Mesothelial cell of epicardium (in vitro differentiated cells): ENCODE data around the gene MYCBP. TPM values are rescaled to one million over a fixed set of nuclear protein-coding genes. Genes with fewer than 3 reads are reported as not detected.

Experiments
- DNase-seq, 2 experiments: peaks; one replicate each; pipeline ENCODE4 v3.0.0; 2021; ENCODE audit warnings: low spot score in 2 of 2; ENCODE audit not compliant: unreplicated experiment in 2 of 2
- H3K27ac Mint-ChIP-seq: 2 replicates; pipeline ENCODE4 v1.8.0; 2021; ENCODE audit warnings: mixed read lengths
- H3K27me3 Mint-ChIP-seq: 2 replicates; pipeline ENCODE4 v1.8.0; 2021; ENCODE audit warnings: low read depth, mixed read lengths
- H3K36me3 Mint-ChIP-seq: 2 replicates; pipeline ENCODE4 v1.8.0; 2021; ENCODE audit warnings: mixed read lengths
- H3K4me1 Mint-ChIP-seq: 2 replicates; pipeline ENCODE4 v1.8.0; 2021; ENCODE audit warnings: mixed read lengths
- H3K4me3 Mint-ChIP-seq: 2 replicates; pipeline ENCODE4 v1.8.0; 2021; ENCODE audit warnings: mild to moderate bottlenecking, moderate library complexity, mixed read lengths
- H3K9me3 Mint-ChIP-seq: 2 replicates; pipeline ENCODE4 v1.8.0; 2021; ENCODE audit warnings: mixed read lengths
- CTCF ChIP-seq: fragments of 200-600 bp; sonication (generic); IDR thresholded peaks from one replicate; pipeline ENCODE4 v1.5.0; 2021; ENCODE audit warnings: antibody characterized with exemption; ENCODE audit not compliant: unreplicated experiment
- total RNA-seq: library from RNA; stranded (reverse); gene quantifications from 3 replicates; pipeline ENCODE4 v1.2.1, GENCODE V29; 2021

The MYCBP gene
- total RNA-seq, 1 donor from 2014 or later, result 12.2 TPM

- no peaks in the 10 kb centered on the region for H3K36me3 Mint-ChIP-seq
- H3K9me3 Mint-ChIP-seq, result no peaks in the 10 kb centered on the region
- no peak for DNase-seq
- TF ChIP-seq CTCF, result no peak
- no peak overlapping the region for H3K27ac Mint-ChIP-seq
- no peak overlapping the region for H3K4me3 Mint-ChIP-seq
- peaks cover 2% of the 10 kb centered on the region for H3K4me1 Mint-ChIP-seq
- no peaks in the 10 kb centered on the region for H3K27me3 Mint-ChIP-seq
Observed at GRCh38 chr1:38896169-38896568, 23.0 kb upstream of the MYCBP start.

DNA sequence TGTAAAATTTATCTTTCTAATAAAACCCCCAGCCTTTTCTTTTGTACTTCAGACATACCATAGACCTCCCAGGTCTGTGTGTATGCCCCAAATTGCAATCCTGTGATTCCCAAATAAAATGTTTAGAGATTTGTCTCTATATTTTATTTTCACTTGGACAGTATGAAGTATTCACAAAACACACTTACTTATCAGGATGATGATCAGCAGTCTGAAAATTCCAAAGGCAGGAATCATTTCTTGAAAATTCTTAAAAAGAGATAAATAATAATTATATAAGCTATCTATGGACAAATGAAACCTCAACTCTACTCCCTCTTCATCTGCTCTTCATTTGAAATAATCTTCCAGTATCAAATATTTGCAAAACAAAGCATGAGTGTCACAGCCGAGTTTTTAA, 19.8 kb upstream of the MYCBP start:
- no peak overlapping the region for H3K27ac Mint-ChIP-seq
- no peak for DNase-seq
- peaks cover 2% of the 10 kb centered on the region for H3K4me1 Mint-ChIP-seq
- no peaks in the 10 kb centered on the region for H3K36me3 Mint-ChIP-seq
- H3K9me3 Mint-ChIP-seq, result no peaks in the 10 kb centered on the region
- no peak overlapping the region for H3K4me3 Mint-ChIP-seq
- no peak for TF ChIP-seq CTCF
- no peaks in the 10 kb centered on the region for H3K27me3 Mint-ChIP-seq

DNA sequence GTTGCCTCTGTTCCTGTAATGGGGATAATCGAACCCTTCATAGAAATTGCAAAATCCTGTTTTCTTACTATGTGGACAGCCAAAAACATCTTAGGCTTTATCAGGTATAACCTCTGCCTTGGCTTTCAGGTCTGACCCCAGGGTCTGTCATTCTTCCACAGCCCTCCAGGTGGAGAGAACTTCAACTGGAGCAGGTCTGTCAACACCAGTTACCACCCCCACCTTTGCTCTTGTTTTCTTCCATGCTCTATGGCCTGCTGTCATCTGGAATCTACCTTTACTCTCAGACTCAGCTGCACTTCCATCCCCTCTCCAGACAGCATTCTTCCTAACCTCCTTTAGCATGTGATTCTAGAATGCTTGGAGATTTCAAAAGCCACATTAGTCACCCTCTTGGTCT, 18.6 kb upstream of the MYCBP start:
- no peaks in the 10 kb centered on the region for H3K27me3 Mint-ChIP-seq
- no peak for TF ChIP-seq CTCF
- H3K9me3 Mint-ChIP-seq, result no peaks in the 10 kb centered on the region
- no peaks in the 10 kb centered on the region for H3K36me3 Mint-ChIP-seq
- peaks cover 2% of the 10 kb centered on the region for H3K4me1 Mint-ChIP-seq
- no peak overlapping the region for H3K4me3 Mint-ChIP-seq
- DNase-seq, result no peak
- H3K27ac Mint-ChIP-seq, result no peak overlapping the region

DNA sequence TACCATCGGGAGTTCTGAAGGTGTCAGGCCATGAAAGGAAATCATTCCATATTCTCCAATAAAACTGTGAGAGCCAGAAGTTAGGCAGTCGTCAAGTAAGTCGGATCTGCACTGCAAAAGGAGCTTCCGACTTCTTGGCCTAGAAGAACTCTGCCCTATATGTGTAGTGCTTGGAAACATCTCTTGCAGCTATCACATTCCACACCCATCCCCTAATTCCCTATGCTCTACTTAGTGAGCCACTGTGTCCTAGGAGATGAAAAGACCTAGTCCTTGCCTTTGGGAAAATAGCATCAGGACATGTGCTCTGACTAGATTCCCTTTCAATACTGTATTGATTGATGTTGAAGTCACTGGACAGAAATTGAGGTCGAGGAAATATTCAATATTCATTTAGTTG, 16.4 kb upstream of the MYCBP start:
- H3K27me3 Mint-ChIP-seq, result peaks cover 2% of the 10 kb centered on the region
- no peak for TF ChIP-seq CTCF
- H3K36me3 Mint-ChIP-seq, result no peaks in the 10 kb centered on the region

DNA sequence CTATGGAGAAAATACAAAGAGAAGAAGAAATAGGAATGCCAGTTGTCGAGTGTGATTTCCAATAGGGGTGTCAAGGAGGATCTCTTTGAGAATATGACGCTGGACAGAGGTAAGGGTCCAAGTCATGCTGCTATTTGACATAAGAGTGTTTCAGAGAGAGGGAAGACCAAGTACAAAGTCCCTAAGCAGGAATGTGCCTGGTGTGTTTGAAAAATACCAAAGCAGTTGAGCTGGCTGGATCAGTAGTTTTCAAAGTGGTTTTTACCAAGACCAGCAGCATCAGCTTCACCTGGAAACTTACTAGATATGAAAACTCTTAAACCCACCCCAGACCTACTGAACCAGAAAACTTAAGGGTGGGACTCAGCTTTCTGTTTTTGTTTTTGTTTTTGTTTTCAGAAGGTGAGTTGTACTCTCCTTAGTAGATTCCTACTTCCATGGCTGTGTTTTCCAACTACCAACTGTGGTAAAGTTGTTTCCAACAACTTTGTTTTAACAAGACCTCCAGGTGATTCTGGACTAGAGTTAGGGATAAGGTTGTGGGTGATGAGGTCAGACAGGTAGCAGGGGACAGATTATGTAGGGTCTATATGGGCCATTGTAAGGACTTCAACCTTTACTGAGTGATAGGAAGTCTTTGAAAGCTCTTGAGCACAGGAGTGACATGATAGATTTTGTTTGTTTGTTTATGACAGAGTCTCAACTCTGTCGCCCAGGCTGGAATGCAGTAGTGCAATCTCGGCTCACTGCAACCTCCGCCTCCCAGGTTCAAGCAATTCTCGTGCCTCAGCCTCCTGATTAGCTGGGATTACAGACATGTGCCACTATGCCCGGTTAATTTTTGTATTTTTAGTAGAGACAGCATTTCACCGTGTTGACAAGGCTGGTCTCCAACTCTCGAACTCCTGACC, 15.5 kb upstream of the MYCBP start:
- Mint-ChIP-seq H3K36me3 (no peaks in the 10 kb centered on the region), H3K27me3 (peaks cover 2% of the 10 kb centered on the region), H3K4me1 (peaks cover 2% of the 10 kb centered on the region), H3K4me3 (no peak overlapping the region), H3K9me3 (no peaks in the 10 kb centered on the region), H3K27ac (no peak overlapping the region)
- no peak for DNase-seq
- no peak for TF ChIP-seq CTCF

More for the DNA sequence above, 16.4 kb upstream of the MYCBP start:
- Mint-ChIP-seq H3K9me3 (no peaks in the 10 kb centered on the region), H3K4me1 (peaks cover 2% of the 10 kb centered on the region), H3K4me3 (no peak overlapping the region), H3K27ac (no peak overlapping the region)
- no peak for DNase-seq
